Liver (tissue), 9 donors: ENCODE measurements around the gene SLC39A10. TPM values are rescaled to one million over a fixed set of nuclear protein-coding genes. Genes with fewer than 3 reads are reported as not detected.

ENCODE experiments used
- DNase-seq: peaks from one replicate; pipeline ENCODE4 v3.0.0-alpha.2; 2017; ENCODE audit warnings: low spot score
- H3K27ac ChIP-seq, 2 donors: one replicate each; pipeline ENCODE4 v1.7.0; 2013; ENCODE audit warnings: inconsistent platforms in 2 of 2, low read length in 2 of 2, control low read depth in 1 of 2, low read depth in 1 of 2, mild to moderate bottlenecking in 1 of 2
- H3K27me3 ChIP-seq, 4 donors: one replicate each; pipeline versions ENCODE4 v1.6.1 to v1.7.0; 2013; ENCODE audit warnings: low read length in 3 of 4, inconsistent platforms in 1 of 4, mild to moderate bottlenecking in 1 of 4, moderate library complexity in 1 of 4; ENCODE audit not compliant: control insufficient read depth in 4 of 4, insufficient read depth in 4 of 4
- H3K36me3 ChIP-seq, 4 donors: one replicate each; pipeline versions ENCODE4 v1.6.1 to v1.7.0; 2013; ENCODE audit warnings: low read length in 3 of 4, mild to moderate bottlenecking in 3 of 4, low read depth in 1 of 4, moderate library complexity in 1 of 4; ENCODE audit not compliant: control insufficient read depth in 4 of 4, insufficient read depth in 3 of 4
- H3K4me1 ChIP-seq, 4 donors: one replicate each; pipeline versions ENCODE4 v1.6.1 to v1.7.0; 2013; ENCODE audit warnings: low read length in 3 of 4, mild to moderate bottlenecking in 3 of 4, moderate library complexity in 1 of 4; ENCODE audit not compliant: control insufficient read depth in 4 of 4, insufficient read depth in 4 of 4
- H3K4me3 ChIP-seq, 3 donors: one replicate each; pipeline versions ENCODE4 v1.6.1 to v1.7.0; 2013; ENCODE audit warnings: low read length in 3 of 3, control low read depth in 1 of 3, low read depth in 1 of 3, mild to moderate bottlenecking in 1 of 3
- H3K9ac ChIP-seq, 2 donors: one replicate each; pipeline ENCODE4 v1.7.0; 2013; ENCODE audit warnings: low read length in 2 of 2, mild to moderate bottlenecking in 2 of 2, moderate library complexity in 2 of 2, control low read depth in 1 of 2, low read depth in 1 of 2
- H3K9me3 ChIP-seq, 4 donors: one replicate each; pipeline versions ENCODE4 v1.6.1 to v1.7.0; 2013; ENCODE audit warnings: low read length in 3 of 4; ENCODE audit not compliant: control insufficient read depth in 4 of 4
- ATF3 ChIP-seq: IDR thresholded peaks from 2 replicates; pipeline ENCODE4 v1.6.1; 2016; ENCODE audit warnings: antibody characterized with exemption
- CTCF ChIP-seq: fragments of 150-350 bp; IDR thresholded peaks from 2 replicates; pipeline ENCODE4 v1.5.1; 2017; ENCODE audit warnings: improper control_type of control experiment, low read depth, low read length; ENCODE audit not compliant: missing input control
- EGR1 ChIP-seq, 2 donors: IDR thresholded peaks; 2 replicates each; pipeline ENCODE4 v1.6.1; 2016 to 2018; ENCODE audit warnings: antibody characterized with exemption in 2 of 2, low read depth in 2 of 2
- FOXA1 ChIP-seq: IDR thresholded peaks from 2 replicates; pipeline ENCODE4 v1.6.1; 2016; ENCODE audit warnings: antibody characterized with exemption
- FOXA2 ChIP-seq: IDR thresholded peaks from 2 replicates; pipeline ENCODE4 v1.6.1; 2016; ENCODE audit warnings: antibody characterized with exemption
- HNF4A ChIP-seq, 2 donors: conservative IDR thresholded peaks; 2 replicates each; pipeline ENCODE4 v1.6.1; 2016; ENCODE audit warnings: antibody characterized with exemption in 2 of 2, mild to moderate bottlenecking in 2 of 2
- HNF4G ChIP-seq: IDR thresholded peaks from 2 replicates; pipeline ENCODE4 v1.6.1; 2016; ENCODE audit warnings: antibody characterized with exemption
- JUND ChIP-seq, 2 donors: IDR thresholded peaks; 2 replicates each; pipeline ENCODE4 v1.6.1; 2016; ENCODE audit warnings: antibody characterized with exemption in 2 of 2
- MAX ChIP-seq: IDR thresholded peaks from 2 replicates; pipeline ENCODE4 v1.6.1; 2016; ENCODE audit warnings: antibody characterized with exemption
- NR2F2 ChIP-seq: IDR thresholded peaks from 2 replicates; pipeline ENCODE4 v1.6.1; 2016; ENCODE audit warnings: antibody characterized with exemption
- RAD21 ChIP-seq, 2 donors: IDR thresholded peaks; 2 replicates each; pipeline ENCODE4 v1.6.1; 2016; ENCODE audit warnings: antibody characterized with exemption in 2 of 2, mild to moderate bottlenecking in 2 of 2
- RXRA ChIP-seq, 2 donors: IDR thresholded peaks; 2 replicates each; pipeline ENCODE4 v1.6.1; 2017 to 2018; ENCODE audit warnings: antibody characterized with exemption in 2 of 2, mild to moderate bottlenecking in 1 of 2
- SP1 ChIP-seq: IDR thresholded peaks from 2 replicates; pipeline ENCODE4 v1.6.1; 2018; ENCODE audit warnings: antibody characterized with exemption, mild to moderate bottlenecking
- TAF1 ChIP-seq: conservative IDR thresholded peaks from 2 replicates; pipeline ENCODE4 v1.6.1; 2016; ENCODE audit warnings: antibody characterized with exemption, mild to moderate bottlenecking
- YY1 ChIP-seq: IDR thresholded peaks from 2 replicates; pipeline ENCODE4 v1.6.1; 2016; ENCODE audit warnings: antibody characterized with exemption, mild to moderate bottlenecking
- ZBTB33 ChIP-seq: IDR thresholded peaks from 2 replicates; pipeline ENCODE4 v1.6.1; 2016; ENCODE audit warnings: antibody characterized with exemption
- WGBS: extraction: QIAGEN DNeasy Blood & Tissue Kit; methylation state at CpG from one replicate; pipeline ENCODE4 v1.1.7; 2013; 5-methylcytosine and 5-hydroxymethylcytosine counted together
- polyA plus RNA-seq, 2 donors: library from polyadenylated mRNA; stranded (reverse) in 1 of 2; unstranded in 1 of 2; fragments of 200-250 nt in 1 of 2; fragments of >200 nt in 1 of 2; fragmentation: Nextera tagmentation in 1 of 2; extraction: Ambion mirVana in 1 of 2; gene quantifications; one replicate each; pipeline versions ENCODE4 v1.2.1 to v1.2.3, GENCODE V29; 2013 to 2015
- total RNA-seq, 2 donors: library from RNA; depleted of rRNA; stranded (reverse); fragments of >200 nt; gene quantifications; one replicate each; pipeline ENCODE4 v1.2.3, GENCODE V29; 2014
- donor health status: healthy.
- donor health status: healthy.
- donor health status: healthy.
- donor health status: healthy.
- donor health status: healthy.

SLC39A10 gene
- total and polyA plus RNA-seq, 4 donors: 0.98 to 7.5 (median 3.4) TPM

- WGBS: 80% methylated on average over 7 of the region's 7 CpGs
- Histone ChIP-seq H3K4me3 (no peak overlapping the region), H3K4me1 (no peaks in the 10 kb centered on the region), H3K9me3 (peaks cover 0 to 6% (median 0%) of the 10 kb centered on the region in 4 donors), H3K9ac (no peak overlapping the region), H3K27me3 (no peaks in the 10 kb centered on the region), H3K27ac (no peak overlapping the region), H3K36me3 (no peaks in the 10 kb centered on the region)
- TF ChIP-seq HNF4A (conservative IDR thresholded peaks at IDR 0.05) (no peak), FOXA1 (no peak), NR2F2 (no peak), HNF4G (no peak), EGR1 (IDR thresholded peaks at IDR 0.05; ENCODE audit: low read depth in 2 of 2) (no peak), MAX (no peak), ZBTB33 (no peak), RXRA (IDR thresholded peaks at IDR 0.05) (no peak)
- DNase-seq: no peak
Measured at GRCh38 chr2:195756218-195756942, 99.4 kb downstream of the SLC39A10 start.

GRCh38 chr2:195758846-195759245 lies 101.8 kb downstream of the SLC39A10 start:
- peaks cover 0 to 6% (median under 1%) of the 10 kb centered on the region in 4 donors for H3K9me3 ChIP-seq

More at GRCh38 chr2:195758846-195759245, 101.8 kb downstream of the SLC39A10 start:
- H3K27ac ChIP-seq: no peak overlapping the region
- H3K36me3 ChIP-seq: no peaks in the 10 kb centered on the region
- H3K27me3 ChIP-seq: no peaks in the 10 kb centered on the region
- H3K4me1 ChIP-seq: no peaks in the 10 kb centered on the region
- 90% methylated on average over 3 of the region's 3 CpGs for WGBS
- no peak for DNase-seq
- no peak for TF ChIP-seq FOXA1
- TF ChIP-seq RAD21 (IDR thresholded peaks at IDR 0.05): no peak
- TF ChIP-seq NR2F2: no peak
- no peak for TF ChIP-seq MAX
- TF ChIP-seq CTCF: no peak
- TF ChIP-seq TAF1: no peak
- TF ChIP-seq FOXA2: no peak
- no peak for TF ChIP-seq RXRA (IDR thresholded peaks at IDR 0.05)
- no peak for TF ChIP-seq HNF4A (conservative IDR thresholded peaks at IDR 0.05)
- TF ChIP-seq ZBTB33: no peak
- no peak for TF ChIP-seq HNF4G
- no peak for TF ChIP-seq EGR1 (IDR thresholded peaks at IDR 0.05; ENCODE audit: low read depth in 2 of 2)
- TF ChIP-seq SP1: no peak
- TF ChIP-seq JUND (IDR thresholded peaks at IDR 0.05): no peak
- no peak for TF ChIP-seq ATF3
- TF ChIP-seq YY1: no peak
- H3K4me3 ChIP-seq: no peak overlapping the region
- no peak overlapping the region for H3K9ac ChIP-seq
